Activated CD4-positive, CD25-positive, alpha-beta regulatory T cell treated with anti-CD3 and anti-CD28 coated beads, Interleukin-2, amount 50 U/mL, for 72 hours (primary cell): ENCODE results near the gene NDUFAB1.
A peak's percentile ranks its signal among the peaks of the same experiment; 100 is the strongest.
"Not testable (repeated sequence)": the region's sequence is repeated elsewhere in the genome, so short reads cannot be mapped to it uniquely, and the experiment has no call there.

Experiments
- DNase-seq: peaks from one replicate; pipeline ENCODE4 v3.0.0; 2021

The NDUFAB1 gene

GRCh38 chr16:23595951-23596720 lies at the start of gene NDUFAB1:
TSS of gene NDUFAB1 (minus strand) at chr16:23596316. CDS start at chr16:23596290, 26 bp downstream.
- DNase-seq, result peak; percentile 94

- DNase-seq, result no peak
Measured at GRCh38 chr16:23642246-23642774, 46.2 kb upstream of the NDUFAB1 start.

GRCh38 chr16:23640931-23641765 lies 45.0 kb upstream of the NDUFAB1 start, which contains the start of the genes DCTN5 and PALB2:
TSS of gene DCTN5 (plus strand) at chr16:23641466. CDS start at chr16:23641543, 77 bp downstream.
TSS of gene PALB2 (minus strand) at chr16:23641310. CDS start at chr16:23641157, 153 bp downstream.
- peak; percentile 84 for DNase-seq

- DNase-seq, result no peak
Measured at GRCh38 chr16:23640615-23640930, 44.5 kb upstream of the NDUFAB1 start.

GRCh38 chr16:23635958-23636357 lies 39.8 kb upstream of the NDUFAB1 start:
- DNase-seq, result no peak

GRCh38 chr16:23634461-23635036 lies 38.4 kb upstream of the NDUFAB1 start:
- DNase-seq, result no peak

- not testable (repeated sequence) for DNase-seq
Measured at GRCh38 chr16:23631874-23632273, 35.8 kb upstream of the NDUFAB1 start.

- no peak for DNase-seq
Measured at GRCh38 chr16:23629516-23629915, 33.4 kb upstream of the NDUFAB1 start.

GRCh38 chr16:23624092-23624491 lies 28.0 kb upstream of the NDUFAB1 start:
- DNase-seq, result no peak

- no peak for DNase-seq
Measured at GRCh38 chr16:23615805-23616204, 19.7 kb upstream of the NDUFAB1 start.

GRCh38 chr16:23611936-23612335 lies 15.8 kb upstream of the NDUFAB1 start:
- DNase-seq, result no peak

- DNase-seq, result not testable (repeated sequence)
Measured at GRCh38 chr16:23610905-23611304, 14.8 kb upstream of the NDUFAB1 start.

GRCh38 chr16:23609929-23610328 lies 13.8 kb upstream of the NDUFAB1 start:
- no peak for DNase-seq

- no peak for DNase-seq
Measured at GRCh38 chr16:23608194-23608593, 12.1 kb upstream of the NDUFAB1 start.

- DNase-seq, result no peak
Measured at GRCh38 chr16:23607726-23608125, 11.6 kb upstream of the NDUFAB1 start.

GRCh38 chr16:23597003-23597756 lies 1.1 kb upstream of the NDUFAB1 start:
- DNase-seq, result no peak

GRCh38 chr16:23595246-23595950 lies 718 bp downstream of the NDUFAB1 start:
- DNase-seq, result no peak

- DNase-seq, result no peak
Measured at GRCh38 chr16:23594186-23594585, 1.9 kb downstream of the NDUFAB1 start.

- DNase-seq, result no peak
Measured at GRCh38 chr16:23590181-23590580, 5.9 kb downstream of the NDUFAB1 start.

- DNase-seq, result no peak
Measured at GRCh38 chr16:23587726-23588125, 8.4 kb downstream of the NDUFAB1 start.

- no peak for DNase-seq
Measured at GRCh38 chr16:23584186-23585076, 11.7 kb downstream of the NDUFAB1 start.
